HepG2 (cell line): Measurements from ENCODE around the gene BAHCC1. TPM values are rescaled to one million over a fixed set of nuclear protein-coding genes. Genes with fewer than 3 reads are reported as not detected.

Source experiments
- ARNT2 ChIP-seq: sonication (generic); formaldehyde crosslinking; IDR thresholded peaks from 2 replicates; pipeline ENCODE4 v1.8.0; 2022; ENCODE audit warnings: mild to moderate bottlenecking, low read depth, missing genetic modification reagents, moderate library complexity
- EZH2 ChIP-seq: conservative IDR thresholded peaks from 2 replicates; pipeline ENCODE4 v1.6.1; 2012; ENCODE audit warnings: mild to moderate bottlenecking, low read depth, low read length, moderate library complexity
- NRL ChIP-seq: sonication (generic); formaldehyde crosslinking; IDR thresholded peaks from 2 replicates; pipeline ENCODE4 v1.5.0; 2020; ENCODE audit warnings: missing genetic modification reagents, mild to moderate bottlenecking, moderate library complexity, borderline replicate concordance
- RNF2 ChIP-seq: fragments of 450-650 bp; conservative IDR thresholded peaks from 2 replicates; pipeline ENCODE4 v1.6.1; 2016; ENCODE audit warnings: low read depth
- SATB2 ChIP-seq: sonication (generic); formaldehyde crosslinking; IDR thresholded peaks from 2 replicates; pipeline ENCODE4 v1.5.0; 2020; ENCODE audit warnings: missing genetic modification reagents
- TAF1 ChIP-seq: sonication (generic); formaldehyde crosslinking; IDR thresholded peaks from 2 replicates; pipeline ENCODE4 v1.4.0; 2020; ENCODE audit warnings: missing genetic modification reagents
- ZFYVE20 ChIP-seq: sonication (generic); formaldehyde crosslinking; IDR thresholded peaks from 2 replicates; pipeline ENCODE4 v1.8.0; 2023; ENCODE audit warnings: low read depth, mild to moderate bottlenecking, moderate library complexity, missing genetic modification reagents, borderline replicate concordance
- ZNF776 ChIP-seq: sonication (generic); formaldehyde crosslinking; IDR thresholded peaks from 2 replicates; pipeline ENCODE4 v1.4.0; 2020; ENCODE audit warnings: mild to moderate bottlenecking, missing genetic modification reagents
- ZNF777 ChIP-seq: sonication (generic); formaldehyde crosslinking; IDR thresholded peaks from 2 replicates; pipeline ENCODE4 v1.4.0; 2020; ENCODE audit warnings: missing genetic modification reagents
- ZNF816 ChIP-seq: sonication (generic); formaldehyde crosslinking; IDR thresholded peaks from 2 replicates; pipeline ENCODE4 v1.8.0; 2022; ENCODE audit warnings: missing genetic modification reagents, mild to moderate bottlenecking, borderline replicate concordance
- ZSCAN20 ChIP-seq: sonication (generic); formaldehyde crosslinking; IDR thresholded peaks from 2 replicates; pipeline ENCODE4 v1.4.0; 2020; ENCODE audit warnings: missing genetic modification reagents, mild to moderate bottlenecking, borderline replicate concordance
- ZSCAN31 ChIP-seq: sonication (generic); formaldehyde crosslinking; IDR thresholded peaks from 2 replicates; pipeline ENCODE4 v1.5.0; 2020; ENCODE audit warnings: low read depth, mild to moderate bottlenecking, missing genetic modification reagents
- polyA plus RNA-seq, 8 experiments: library from polyadenylated mRNA; depleted of rRNA in 3 of 8; stranded (reverse) in 7 of 8; unstranded in 1 of 8; fragments of >200 nt; fragmentation: Illumina TruSeq in 4 of 8; extraction: Trizol in 4 of 8; gene quantifications; 2 replicates each; pipeline versions ENCODE4 v1.2.1 to v1.2.3, GENCODE V29; 2011 to 2016; ENCODE audit warnings: low read depth in 4 of 8, missing spikeins in 1 of 8, mixed read lengths in 1 of 8; ENCODE audit not compliant: insufficient read depth in 1 of 8
- total RNA-seq, 5 experiments: library from RNA; depleted of rRNA; stranded (reverse); fragments of >200 nt; fragmentation: Illumina TruSeq; extraction: Trizol; gene quantifications; 2 replicates each; pipeline ENCODE4 v1.2.3, GENCODE V29; 2016; ENCODE audit warnings: low read depth in 1 of 5
- TF ChIP-seq, protein P1 (sequence below): sonication (generic); formaldehyde crosslinking; IDR thresholded peaks from 2 replicates; pipeline ENCODE4 v1.5.0; 2020; ENCODE audit warnings: mild to moderate bottlenecking, missing genetic modification reagents
- TF ChIP-seq, protein P2 (sequence below): sonication (generic); formaldehyde crosslinking; IDR thresholded peaks from 2 replicates; pipeline ENCODE4 v1.5.1; 2020; ENCODE audit warnings: missing genetic modification reagents, mild to moderate bottlenecking, borderline replicate concordance
- TF ChIP-seq, protein P3 (sequence below): IDR thresholded peaks from 2 replicates; pipeline ENCODE4 v1.6.1; 2012; ENCODE audit warnings: inconsistent platforms

BAHCC1 gene
- total and polyA plus RNA-seq, 2 of the 13 experiments (the other 11 are each of a cell fraction or from before 2014, with no cell fraction given): 1.4 to 1.7 TPM

DNA sequence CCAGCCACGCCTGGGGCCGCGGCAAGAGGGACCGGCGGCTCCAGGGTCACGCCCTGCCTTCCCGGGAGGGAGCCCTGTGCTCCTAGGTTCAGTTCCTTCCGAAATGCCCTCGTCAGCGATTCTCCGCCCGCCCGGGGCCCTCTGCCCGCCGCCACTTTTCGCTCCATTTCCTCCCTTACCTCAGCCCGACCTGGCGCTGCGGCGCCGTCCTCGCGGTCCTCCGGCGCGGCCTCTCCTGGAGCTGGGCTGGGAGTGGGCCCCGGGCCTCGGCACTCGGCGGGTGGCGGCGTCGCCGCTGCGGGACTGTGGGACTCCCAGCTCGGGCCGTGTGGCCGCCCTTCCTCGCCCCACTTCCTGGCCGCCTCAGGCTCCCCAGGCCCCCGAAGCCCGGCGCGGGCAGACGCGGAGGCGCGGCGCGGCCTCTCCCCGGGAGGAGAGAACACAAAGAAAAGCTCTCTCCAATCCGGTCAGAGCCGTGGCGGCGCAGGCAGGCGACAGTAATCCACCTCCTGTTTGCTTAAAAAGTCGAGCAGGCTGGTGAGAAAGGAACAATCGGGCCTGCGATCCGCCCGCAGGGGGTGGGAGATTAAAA lies 1.6 kb downstream of the BAHCC1 start (continued):
- TF ChIP-seq EZH2 (peak; percentile 20; the same call in 1 of the 2 replicates), NRL (CRISPR knock-in tag) (peak; percentile 78; the same call in 1 of the 2 replicates), SATB2 (CRISPR knock-in tag) (0 out of 2 replicates have a peak, but pooled peaks have one; percentile 9), ZNF777 (CRISPR knock-in tag) (peak; percentile 60), ZFYVE20 (CRISPR knock-in tag) (no peak), RNF2 (peak; percentile 49), TAF1 (peak; percentile 74; the same call in 1 of the 2 replicates), ARNT2 (CRISPR knock-in tag) (0 out of 2 replicates have a peak, but pooled peaks have one; percentile 16), ZNF776 (CRISPR knock-in tag) (peak; percentile 13; the same call in 1 of the 2 replicates), ZNF816 (0 out of 2 replicates have a peak, but pooled peaks have one; percentile 42), ZSCAN20 (CRISPR knock-in tag) (peak; percentile 17; the same call in 1 of the 2 replicates), ZSCAN31 (CRISPR knock-in tag) (0 out of 2 replicates have a peak, but pooled peaks have one; percentile 55)
- TF ChIP-seq, protein P1, sequence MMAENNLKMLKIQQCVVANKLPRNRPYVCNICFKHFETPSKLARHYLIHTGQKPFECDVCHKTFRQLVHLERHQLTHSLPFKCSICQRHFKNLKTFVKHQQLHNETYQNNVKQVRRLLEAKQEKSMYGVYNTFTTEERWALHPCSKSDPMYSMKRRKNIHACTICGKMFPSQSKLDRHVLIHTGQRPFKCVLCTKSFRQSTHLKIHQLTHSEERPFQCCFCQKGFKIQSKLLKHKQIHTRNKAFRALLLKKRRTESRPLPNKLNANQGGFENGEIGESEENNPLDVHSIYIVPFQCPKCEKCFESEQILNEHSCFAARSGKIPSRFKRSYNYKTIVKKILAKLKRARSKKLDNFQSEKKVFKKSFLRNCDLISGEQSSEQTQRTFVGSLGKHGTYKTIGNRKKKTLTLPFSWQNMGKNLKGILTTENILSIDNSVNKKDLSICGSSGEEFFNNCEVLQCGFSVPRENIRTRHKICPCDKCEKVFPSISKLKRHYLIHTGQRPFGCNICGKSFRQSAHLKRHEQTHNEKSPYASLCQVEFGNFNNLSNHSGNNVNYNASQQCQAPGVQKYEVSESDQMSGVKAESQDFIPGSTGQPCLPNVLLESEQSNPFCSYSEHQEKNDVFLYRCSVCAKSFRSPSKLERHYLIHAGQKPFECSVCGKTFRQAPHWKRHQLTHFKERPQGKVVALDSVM (CRISPR knock-in tag): 0 out of 2 replicates have a peak, but pooled peaks have one; percentile 49
- TF ChIP-seq, protein P2, sequence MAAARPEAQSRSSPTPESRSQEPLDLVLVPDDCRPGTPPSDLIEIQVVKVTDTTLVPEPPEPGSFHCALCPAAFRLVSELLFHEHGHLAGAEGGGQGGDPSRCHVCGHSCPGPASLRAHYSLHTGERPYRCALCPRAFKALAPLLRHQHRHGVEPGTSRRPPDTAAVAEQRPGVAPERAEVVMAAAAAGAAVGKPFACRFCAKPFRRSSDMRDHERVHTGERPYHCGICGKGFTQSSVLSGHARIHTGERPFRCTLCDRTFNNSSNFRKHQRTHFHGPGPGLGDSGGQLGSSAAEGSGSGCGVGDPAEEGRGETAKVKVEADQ (CRISPR knock-in tag): peak; percentile 22; the same call in 1 of the 2 replicates
- TF ChIP-seq, protein P3, sequence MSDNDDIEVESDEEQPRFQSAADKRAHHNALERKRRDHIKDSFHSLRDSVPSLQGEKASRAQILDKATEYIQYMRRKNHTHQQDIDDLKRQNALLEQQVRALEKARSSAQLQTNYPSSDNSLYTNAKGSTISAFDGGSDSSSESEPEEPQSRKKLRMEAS: peak; percentile 9; the same call in 1 of the 2 replicates
- TF ChIP-seq, all 625 proteins: peak for 80
